Activated CD4-positive, CD25-positive, alpha-beta regulatory T cell (primary cell): Measurements from ENCODE around the gene DFFA.
"Not testable (repeated sequence)": the region's sequence is repeated elsewhere in the genome, so short reads cannot be mapped to it uniquely, and the experiment has no call there.

Experiments
- DNase-seq, 4 experiments: peaks; one replicate each; lab custom pipeline; 2025; lab: John Stamatoyannopoulos, UW

Gene DFFA

GRCh38 chr1:10430216-10431069 lies 41.9 kb downstream of the DFFA start, which contains the start of gene CENPS:
Gene CENPS (plus strand): TSS chr1:10430433. CDS start chr1:10430518, 85 bp downstream.
- DNase-seq = peak; percentile 81 to 88 (median 86)

DNA sequence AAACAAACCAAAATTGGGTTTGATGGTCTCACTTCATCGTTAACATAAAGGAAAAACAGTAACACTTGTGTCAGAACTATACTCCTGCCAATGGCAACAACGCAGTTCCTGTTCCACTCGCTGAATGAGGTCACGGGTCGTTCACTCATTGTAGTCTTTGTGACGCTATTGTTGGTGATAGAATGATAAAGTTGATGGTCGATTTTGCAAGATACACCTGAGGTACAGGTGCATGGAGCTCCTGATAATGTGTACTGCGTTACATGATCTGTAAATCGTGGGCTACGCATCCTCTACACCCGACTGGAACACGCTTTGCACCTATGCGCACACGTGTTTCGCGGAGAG lies 42.5 kb downstream of the DFFA start:
- no peak for DNase-seq

DNA sequence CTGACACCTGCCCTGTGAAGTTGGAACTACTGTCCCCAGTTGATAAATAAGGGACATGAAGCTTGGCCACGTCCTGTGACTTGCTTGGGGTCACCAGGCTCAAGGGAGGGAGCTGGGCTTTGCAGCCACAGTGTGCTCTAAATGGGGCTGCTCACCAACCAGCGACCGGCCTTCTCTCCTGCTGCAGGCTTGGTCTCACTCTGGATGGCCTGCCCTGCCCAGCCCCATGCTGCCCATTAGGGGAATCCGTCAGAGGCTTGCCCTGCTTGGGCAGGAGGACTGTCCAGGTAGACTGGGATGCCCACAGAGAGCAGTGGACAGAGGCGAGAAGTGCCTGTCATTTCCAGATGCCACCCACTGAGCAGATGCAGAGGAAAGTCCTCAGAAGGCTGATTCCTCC lies 43.3 kb downstream of the DFFA start:
- DNase-seq = no peak

- not testable (repeated sequence) for DNase-seq
Measured at GRCh38 chr1:10426535-10426848, 45.8 kb downstream of the DFFA start.

DNA sequence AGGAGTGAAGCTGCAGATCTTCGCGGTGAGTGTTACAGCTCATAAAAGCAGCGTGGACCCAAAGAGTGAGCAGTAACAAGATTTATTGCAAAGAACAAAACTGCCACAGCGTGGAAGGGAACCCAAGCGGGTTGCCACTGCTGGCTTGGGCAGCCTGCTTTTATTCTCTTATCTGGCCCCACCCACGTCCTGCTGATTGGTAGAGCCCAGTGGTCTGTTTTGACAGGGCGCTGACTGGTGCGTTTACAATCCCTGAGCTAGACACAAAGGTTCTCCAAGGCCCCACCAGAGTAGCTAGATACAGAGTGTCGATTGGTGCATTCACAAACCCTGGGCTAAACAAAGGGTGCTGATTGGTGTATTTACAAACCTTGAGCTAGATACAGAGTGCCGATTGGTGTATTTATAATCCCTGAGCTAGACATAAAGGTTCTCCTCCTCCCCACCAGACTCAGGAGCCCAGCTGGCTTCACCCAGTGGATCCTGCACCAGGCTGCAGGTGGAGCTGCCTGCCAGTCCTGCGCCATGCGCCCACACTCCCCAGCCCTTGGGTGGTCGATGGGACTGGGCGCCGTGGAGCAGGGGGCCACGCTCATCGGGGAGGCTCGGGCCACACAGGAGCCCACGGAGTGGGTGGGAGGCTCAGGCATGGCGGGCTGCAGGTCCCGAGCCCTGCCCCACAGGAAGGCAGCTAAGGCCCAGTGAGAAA lies 46.3 kb downstream of the DFFA start:
- not testable (repeated sequence) for DNase-seq

GRCh38 chr1:10424651-10425050 lies 47.7 kb downstream of the DFFA start:
- DNase-seq = no peak

DNA sequence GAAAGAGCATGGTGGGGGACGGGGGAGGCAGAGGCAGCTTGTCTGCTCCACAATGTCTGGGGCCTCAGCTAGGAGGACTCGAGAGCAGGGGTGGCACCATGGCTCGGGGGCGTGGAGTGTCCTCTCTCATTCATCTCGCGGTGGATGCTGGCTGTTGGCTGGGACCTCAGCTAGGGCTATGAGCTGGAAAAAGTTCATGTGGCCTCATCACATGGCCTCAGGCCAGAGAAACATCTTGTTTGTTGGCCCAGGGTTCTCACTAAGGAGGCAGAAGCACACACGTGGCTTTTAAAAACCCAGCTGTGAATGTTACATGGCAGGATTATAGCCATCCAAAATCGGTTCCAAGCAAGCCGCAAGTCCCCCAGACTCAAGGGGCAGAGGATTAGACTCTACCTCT lies 48.3 kb downstream of the DFFA start:
- DNase-seq = no peak

DNA sequence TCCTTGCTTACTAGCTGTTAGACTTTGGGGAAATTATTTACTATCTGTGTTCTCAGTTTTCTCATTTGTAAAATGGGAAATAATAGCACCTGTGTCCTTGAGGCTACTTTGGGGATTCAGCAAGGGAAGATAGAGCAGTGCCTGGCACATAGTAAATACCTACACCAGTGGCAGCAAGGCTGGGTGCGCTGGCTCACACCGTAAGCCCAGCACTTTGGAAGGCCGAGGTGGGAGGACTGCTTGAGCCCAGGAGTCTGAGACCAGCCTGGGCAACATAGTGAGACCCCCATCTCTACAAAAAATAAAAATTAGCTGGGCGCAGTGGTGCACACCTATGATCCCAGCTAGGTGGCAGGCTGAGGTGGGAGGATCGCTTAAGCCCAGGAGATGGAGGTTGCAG lies 50.7 kb downstream of the DFFA start:
- DNase-seq = no peak

GRCh38 chr1:10419351-10419750 lies 53.0 kb downstream of the DFFA start:
- DNase-seq = no peak

DNA sequence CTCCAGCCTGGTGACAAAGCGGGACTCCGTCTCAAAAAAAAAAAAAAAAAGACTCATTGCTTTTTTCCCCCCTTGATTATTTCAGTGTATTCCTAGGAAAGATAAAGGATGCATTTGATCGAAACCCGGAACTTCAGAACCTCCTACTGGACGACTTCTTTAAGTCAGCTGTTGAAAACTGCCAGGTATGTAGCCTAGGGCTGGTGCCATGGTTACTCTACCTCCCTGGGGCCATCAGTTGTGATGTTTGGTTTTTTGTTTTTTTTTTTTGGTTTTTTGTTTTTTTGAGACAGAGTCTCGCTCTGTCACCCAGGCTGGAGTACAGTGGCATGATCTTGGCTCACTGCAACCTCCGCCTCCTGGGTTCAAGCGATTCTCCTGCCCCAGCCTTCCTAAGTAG lies 53.6 kb downstream of the DFFA start:
- not testable (repeated sequence) for DNase-seq

DNA sequence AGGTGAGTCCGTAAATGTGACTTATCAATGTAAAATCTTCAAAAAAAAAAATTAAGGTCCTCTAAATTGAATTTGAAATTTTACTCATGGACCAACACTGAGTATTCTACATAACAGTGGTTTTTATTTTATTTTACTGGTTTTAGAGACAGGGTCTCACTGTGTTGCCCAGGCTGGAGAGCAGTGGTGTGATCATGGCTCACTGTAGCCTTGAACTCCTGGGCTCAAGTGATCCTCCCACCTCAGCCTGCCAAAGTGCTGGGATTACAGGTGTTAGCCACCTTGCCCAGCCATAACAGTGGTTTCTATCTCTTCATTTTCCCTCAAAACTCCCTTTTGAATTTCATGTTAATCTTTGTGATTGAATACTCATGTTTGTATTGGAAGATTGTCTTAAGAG lies 56.4 kb downstream of the DFFA start:
- not testable (repeated sequence) for DNase-seq

DNA sequence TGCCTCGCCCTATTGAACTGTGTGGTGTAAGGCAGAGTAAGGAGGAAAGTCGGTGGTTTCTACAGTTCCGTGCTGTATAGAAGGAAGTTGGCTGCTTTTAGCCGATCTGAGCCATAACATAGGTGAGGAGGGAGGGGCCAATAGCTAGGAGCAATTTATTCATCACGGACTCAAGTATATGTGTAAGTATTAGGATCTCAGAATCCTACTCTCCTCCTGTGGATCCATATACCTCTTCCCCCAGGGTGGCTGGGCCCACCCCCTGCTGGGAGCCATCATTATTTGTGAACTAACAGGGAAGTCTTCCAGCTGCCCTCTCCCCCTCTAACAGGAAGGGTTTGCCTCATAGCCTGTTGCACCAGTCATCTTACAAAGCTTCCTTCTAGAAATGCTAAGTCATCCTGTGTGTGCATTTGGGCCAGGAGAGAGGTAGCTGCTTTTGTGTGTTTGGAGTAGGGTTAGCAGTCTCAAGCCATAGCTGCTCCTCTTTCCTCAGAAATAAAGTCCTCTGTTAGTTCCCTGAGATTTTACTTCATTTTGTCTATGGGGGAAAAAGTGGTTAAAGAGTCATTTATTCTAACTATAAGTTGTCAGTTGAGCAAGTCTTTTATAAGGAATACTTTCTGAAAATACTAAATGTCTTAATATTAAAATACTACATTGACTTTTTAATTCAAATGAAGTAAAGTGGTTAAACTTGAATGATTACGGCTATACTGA lies 57.0 kb downstream of the DFFA start:
- no peak for DNase-seq

GRCh38 chr1:10407201-10407600 lies 65.1 kb downstream of the DFFA start:
- no peak for DNase-seq
